B cell (primary cell): ENCODE measurements around the gene SIM1.

ENCODE experiments used
- EZH2 ChIP-seq: IDR thresholded peaks from 2 replicates; pipeline ENCODE4 v1.6.1; 2012; ENCODE audit warnings: borderline replicate concordance, low read depth, mild to moderate bottlenecking, moderate library complexity, low read length; ENCODE audit not compliant: insufficient read depth, poor library complexity, severe bottlenecking
- TF ChIP-seq, protein P1 (sequence below): fragments of 200-600 bp; IDR thresholded peaks from one replicate; pipeline ENCODE4 v1.8.0; 2022; ENCODE audit warnings: antibody characterized with exemption, mild to moderate bottlenecking

DNA sequence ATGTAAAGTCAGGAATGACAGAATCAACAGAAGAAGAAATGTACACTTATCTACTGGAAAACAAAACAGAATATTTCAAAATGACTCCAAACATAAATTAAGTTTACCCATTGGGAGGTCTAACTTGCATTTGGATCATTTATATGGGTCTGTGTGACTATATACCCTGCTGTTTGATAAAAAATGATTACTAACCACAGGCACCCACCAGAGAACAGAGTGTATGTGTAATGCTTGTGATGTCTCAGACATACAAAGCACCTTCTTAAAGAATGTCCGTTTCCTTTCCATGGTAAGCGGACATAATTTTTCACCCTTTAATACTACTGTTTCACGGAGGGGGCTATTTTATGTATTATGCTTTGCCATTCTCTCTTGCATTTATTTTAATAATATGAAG, 19.2 kb downstream of the SIM1 start:
- TF ChIP-seq, protein P1, sequence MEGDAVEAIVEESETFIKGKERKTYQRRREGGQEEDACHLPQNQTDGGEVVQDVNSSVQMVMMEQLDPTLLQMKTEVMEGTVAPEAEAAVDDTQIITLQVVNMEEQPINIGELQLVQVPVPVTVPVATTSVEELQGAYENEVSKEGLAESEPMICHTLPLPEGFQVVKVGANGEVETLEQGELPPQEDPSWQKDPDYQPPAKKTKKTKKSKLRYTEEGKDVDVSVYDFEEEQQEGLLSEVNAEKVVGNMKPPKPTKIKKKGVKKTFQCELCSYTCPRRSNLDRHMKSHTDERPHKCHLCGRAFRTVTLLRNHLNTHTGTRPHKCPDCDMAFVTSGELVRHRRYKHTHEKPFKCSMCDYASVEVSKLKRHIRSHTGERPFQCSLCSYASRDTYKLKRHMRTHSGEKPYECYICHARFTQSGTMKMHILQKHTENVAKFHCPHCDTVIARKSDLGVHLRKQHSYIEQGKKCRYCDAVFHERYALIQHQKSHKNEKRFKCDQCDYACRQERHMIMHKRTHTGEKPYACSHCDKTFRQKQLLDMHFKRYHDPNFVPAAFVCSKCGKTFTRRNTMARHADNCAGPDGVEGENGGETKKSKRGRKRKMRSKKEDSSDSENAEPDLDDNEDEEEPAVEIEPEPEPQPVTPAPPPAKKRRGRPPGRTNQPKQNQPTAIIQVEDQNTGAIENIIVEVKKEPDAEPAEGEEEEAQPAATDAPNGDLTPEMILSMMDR, result no peak
- no peak for TF ChIP-seq EZH2
